Testis (tissue), 2 donors: Measurements from ENCODE around the gene VEGFD.

ENCODE experiments used
- POLR2A ChIP-seq: fragments of 450-650 bp; IDR thresholded peaks from one replicate; pipeline ENCODE4 v1.6.1; 2017; ENCODE audit warnings: antibody characterized with exemption, mild to moderate bottlenecking, moderate library complexity
- TF ChIP-seq, protein P1 (sequence below), 3 experiments: fragments of 450-650 bp in 2 of 3; fragments of 200-600 bp in 1 of 3; sonication (generic) in 1 of 3; IDR thresholded peaks; one replicate each; pipeline ENCODE4 v1.5.1; 2016 to 2019; ENCODE audit warnings: antibody characterized with exemption in 3 of 3, mild to moderate bottlenecking in 2 of 3, moderate library complexity in 1 of 3

DNA sequence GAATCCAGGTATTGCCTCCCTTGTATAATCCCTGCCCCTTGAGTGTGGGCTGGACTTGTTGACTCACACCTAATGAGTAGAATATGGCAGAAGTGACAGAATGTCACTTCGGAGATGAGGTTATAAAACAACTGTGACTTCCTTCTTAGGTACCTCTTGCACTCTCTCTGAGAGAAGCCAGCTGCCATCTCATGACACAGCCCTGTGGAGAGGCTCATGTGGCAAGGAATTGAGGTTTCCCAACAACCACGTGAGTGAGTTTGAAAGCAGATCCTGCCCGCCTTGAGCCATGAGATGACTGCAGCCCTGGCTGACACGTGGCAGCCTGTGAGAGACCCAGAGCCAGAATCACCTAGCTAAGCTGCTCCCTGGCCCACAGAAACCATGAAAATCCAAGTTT, 82.3 kb downstream of the VEGFD start:
- TF ChIP-seq, protein P1, sequence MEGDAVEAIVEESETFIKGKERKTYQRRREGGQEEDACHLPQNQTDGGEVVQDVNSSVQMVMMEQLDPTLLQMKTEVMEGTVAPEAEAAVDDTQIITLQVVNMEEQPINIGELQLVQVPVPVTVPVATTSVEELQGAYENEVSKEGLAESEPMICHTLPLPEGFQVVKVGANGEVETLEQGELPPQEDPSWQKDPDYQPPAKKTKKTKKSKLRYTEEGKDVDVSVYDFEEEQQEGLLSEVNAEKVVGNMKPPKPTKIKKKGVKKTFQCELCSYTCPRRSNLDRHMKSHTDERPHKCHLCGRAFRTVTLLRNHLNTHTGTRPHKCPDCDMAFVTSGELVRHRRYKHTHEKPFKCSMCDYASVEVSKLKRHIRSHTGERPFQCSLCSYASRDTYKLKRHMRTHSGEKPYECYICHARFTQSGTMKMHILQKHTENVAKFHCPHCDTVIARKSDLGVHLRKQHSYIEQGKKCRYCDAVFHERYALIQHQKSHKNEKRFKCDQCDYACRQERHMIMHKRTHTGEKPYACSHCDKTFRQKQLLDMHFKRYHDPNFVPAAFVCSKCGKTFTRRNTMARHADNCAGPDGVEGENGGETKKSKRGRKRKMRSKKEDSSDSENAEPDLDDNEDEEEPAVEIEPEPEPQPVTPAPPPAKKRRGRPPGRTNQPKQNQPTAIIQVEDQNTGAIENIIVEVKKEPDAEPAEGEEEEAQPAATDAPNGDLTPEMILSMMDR (IDR thresholded peaks at IDR 0.05), result no peak
- no peak for TF ChIP-seq POLR2A
